Activated CD4-positive, alpha-beta T cell treated with anti-CD3 and anti-CD28 coated beads for 24 hours (primary cell): ENCODE measurements around the gene SCARF2.
"Not testable (repeated sequence)": the region's sequence is repeated elsewhere in the genome, so short reads cannot be mapped to it uniquely, and the experiment has no call there.

Experiments used
- DNase-seq, 2 donors: peaks; one replicate each; pipeline ENCODE4 v3.0.0-alpha.2; 2020; ENCODE audit warnings: low read depth in 2 of 2

Gene SCARF2

GRCh38 chr22:20463324-20464095 lies 25.9 kb upstream of the SCARF2 start:
- DNase-seq = no peak

DNA sequence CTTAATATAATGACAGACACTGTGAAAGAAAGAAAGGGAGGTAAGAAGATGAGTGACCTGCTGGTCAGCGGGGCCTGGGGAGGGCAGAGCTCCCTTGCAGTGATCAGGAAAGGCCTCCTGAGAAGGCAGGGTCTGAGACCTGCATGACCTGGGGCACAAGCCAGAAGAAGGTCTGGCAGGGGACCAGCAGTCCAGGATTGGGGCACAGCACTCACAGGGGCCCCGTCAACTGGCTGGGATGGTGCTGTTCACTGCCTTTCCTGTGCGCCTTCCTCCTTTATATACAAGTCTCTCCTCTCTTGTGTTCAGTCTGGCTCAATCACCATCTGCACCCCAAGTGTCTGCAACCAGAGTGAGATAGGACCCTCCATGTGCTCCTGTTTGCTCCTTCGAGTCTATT lies 22.2 kb upstream of the SCARF2 start:
- DNase-seq = no peak

GRCh38 chr22:20459152-20459542 lies 21.5 kb upstream of the SCARF2 start:
- no peak for DNase-seq

DNA sequence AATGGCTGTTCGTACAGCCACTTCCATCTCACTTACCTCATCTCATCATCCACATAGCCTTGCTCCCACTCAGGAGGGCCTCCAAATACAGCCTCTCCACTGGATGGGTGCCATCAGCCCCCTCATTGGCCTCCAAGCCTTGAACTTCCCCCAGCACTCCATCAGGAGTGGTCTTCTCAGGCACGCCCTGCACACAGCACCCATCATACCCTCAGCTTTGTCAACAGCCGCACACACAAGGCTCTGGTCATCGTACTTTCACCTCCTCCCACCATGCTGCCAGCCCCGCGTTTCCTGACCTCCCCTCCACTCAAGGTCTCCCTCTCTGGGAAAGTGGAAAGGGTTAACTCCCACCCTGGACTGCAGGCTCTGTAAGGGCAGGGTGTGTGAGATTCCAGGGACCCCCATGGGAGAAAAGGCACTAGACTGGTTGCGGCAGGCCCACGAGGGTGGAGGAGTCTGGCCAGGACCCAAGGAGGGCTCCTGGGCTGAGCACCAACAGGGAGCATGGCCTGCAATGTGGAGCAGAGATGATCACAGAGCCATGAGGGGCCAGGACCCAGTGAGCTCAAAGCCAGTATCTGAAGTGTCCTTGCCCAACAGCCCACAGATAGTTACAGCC lies 21.0 kb upstream of the SCARF2 start:
- DNase-seq = no peak

DNA sequence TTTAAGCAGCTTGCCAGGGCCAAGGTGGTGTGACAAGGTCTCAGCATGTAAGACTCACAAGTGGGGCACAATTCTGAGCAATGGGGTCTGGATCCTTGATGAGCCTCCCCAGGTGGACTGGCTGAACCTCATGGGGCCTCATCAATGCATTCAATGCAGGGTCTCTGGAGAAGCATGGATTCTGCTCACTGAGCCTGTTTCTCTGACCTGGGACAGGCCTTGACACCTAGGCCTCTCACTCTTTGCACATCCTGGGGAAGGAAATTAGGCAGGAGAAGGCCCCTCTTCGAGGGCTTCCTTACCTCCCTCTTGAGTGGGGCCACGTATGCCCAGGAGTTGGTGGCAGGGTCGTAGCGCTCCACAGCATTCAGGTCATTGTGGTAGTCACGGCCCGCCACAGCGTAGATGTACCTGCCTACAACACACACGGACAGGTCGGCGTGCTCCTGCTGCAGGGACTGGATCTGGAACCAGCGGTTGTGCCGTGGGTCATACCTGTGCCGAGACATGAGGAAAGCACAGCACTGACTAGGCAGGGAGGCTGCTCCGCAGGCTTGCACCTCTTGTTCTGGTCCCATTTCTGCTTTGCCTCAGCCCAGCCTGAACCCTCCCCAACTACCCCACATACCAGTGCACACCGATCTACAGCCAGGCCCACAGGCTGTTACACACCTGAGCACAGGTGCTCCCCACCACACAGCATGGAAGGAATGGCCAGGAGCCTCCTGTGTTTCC lies 20.0 kb upstream of the SCARF2 start:
- DNase-seq = no peak

GRCh38 chr22:20456722-20457076 lies 19.1 kb upstream of the SCARF2 start:
- no peak for DNase-seq

DNA sequence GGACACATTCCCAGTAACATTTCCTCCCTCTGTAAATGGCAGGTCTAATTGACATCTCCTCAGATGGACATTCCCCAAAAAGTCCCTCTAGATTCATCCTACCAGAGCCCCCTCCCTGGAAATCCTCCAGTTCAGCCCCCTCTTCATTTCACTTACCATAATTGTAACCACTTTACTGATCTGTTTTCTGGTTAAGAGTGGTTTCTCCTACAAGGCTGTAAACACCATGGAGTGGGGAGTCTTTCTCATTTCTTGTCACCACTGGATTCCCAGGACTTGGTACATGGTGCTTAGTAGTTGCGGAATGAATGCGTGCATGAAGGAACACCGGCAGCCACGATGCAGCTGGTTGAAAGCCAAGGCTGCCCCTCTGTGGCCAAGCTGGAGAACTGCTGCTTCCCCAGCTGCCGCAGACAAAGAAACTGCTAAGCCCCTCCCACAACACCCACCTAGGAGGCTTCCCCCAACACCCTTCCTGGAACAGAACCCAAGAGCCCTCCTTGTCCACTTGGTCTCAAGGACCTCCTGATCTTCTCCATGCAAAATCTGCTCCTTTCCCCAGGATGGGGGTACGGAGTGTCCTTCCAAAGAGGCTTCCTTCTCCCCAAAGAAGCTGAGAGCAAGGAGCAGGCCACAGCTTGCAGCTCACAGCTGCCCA lies 18.6 kb upstream of the SCARF2 start:
- DNase-seq = peak; percentile 60 to 64

- no peak for DNase-seq
Observed at GRCh38 chr22:20455709-20456063, 18.1 kb upstream of the SCARF2 start.

DNA sequence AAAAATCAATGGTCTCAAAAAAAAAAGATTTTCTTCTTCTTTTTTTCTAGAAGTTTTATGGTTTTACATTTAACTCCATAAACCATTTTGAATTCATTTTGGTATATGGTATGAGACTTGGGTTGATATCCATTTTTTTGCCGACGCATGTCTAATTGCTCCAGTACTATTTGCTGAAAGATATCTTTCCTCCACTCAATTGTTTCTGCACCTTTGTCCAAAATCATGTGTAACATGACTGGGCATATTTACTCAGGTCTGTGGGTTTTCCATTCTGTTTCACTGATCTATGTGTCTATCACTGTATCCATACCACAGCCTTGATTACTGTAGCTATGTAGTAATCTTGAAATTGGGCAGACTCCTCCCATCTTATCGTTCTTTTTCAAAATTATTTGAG lies 15.6 kb upstream of the SCARF2 start:
- DNase-seq = no peak

GRCh38 chr22:20451920-20452319 lies 14.3 kb upstream of the SCARF2 start:
- no peak for DNase-seq

GRCh38 chr22:20451129-20451778 lies 13.6 kb upstream of the SCARF2 start:
- DNase-seq = not testable (repeated sequence)

DNA sequence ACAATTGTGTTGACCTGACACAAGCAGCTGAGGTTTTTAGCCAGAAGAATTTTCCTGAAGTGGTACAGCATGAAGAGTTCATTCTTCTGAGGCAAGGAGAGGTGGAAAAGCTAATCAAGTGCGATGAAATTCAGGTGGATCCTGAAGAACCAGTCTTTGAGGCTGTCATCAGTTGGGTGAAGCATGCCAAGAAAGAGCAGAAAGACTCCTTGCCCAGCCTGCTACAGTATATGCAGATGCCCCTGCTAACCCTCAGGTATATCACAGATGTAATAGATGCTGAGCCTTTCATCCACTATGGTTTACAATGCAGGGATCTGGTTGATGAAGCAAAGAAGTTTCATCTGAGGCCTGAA lies 12.9 kb upstream of the SCARF2 start:
- no peak for DNase-seq

- no peak for DNase-seq
Observed at GRCh38 chr22:20449819-20450550, 12.4 kb upstream of the SCARF2 start.

DNA sequence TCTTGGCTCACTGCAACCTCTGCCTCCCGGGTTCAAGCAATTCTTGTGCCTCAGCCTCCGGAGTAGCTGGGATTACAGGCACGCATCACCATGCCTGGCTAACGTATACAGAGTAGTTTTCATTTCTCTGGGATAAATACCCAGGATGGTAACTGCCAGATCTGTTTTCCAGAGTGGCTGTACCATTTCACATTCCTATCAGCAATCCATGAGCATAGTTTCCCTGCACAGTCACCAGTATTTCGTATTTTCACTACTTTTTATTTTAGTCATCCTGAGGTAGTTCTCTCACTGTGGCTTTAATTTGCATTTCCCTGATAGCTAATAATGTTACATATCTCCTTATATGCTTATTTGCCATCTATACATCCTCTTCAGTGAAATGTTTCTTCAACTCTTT lies 11.0 kb upstream of the SCARF2 start:
- DNase-seq = no peak

- no peak for DNase-seq
Observed at GRCh38 chr22:20446383-20446970, 8.9 kb upstream of the SCARF2 start.

DNA sequence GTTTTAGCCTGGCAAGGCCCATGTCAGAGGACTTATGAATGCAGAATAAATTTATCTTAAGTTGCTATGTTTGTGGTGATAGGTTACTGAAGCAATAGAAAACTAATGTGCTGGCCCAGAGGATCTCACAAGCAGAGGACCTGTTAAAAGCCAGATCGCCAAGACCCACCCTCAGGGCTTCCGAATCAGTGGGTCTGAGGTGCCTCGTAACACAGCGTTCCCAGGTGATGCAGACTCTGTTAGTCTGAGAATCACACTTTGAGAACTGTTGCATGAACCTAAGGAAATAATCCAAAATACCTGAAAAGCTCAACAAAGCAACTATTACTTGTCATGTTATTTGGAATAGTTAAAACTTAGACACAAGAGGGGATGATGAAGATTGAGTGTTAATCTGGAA lies 6.7 kb upstream of the SCARF2 start:
- no peak for DNase-seq

- no peak for DNase-seq
Observed at GRCh38 chr22:20442485-20443284, 5.1 kb upstream of the SCARF2 start.

- no peak for DNase-seq
Observed at GRCh38 chr22:20441631-20442484, 4.2 kb upstream of the SCARF2 start.
